GM19043 (cell line): Measurements from ENCODE around the gene OCA2.

Source experiments
- ATAC-seq: cut with Tn5 transposase; IDR thresholded peaks from one replicate; pipeline ENCODE4 v1.9.1; 2021; ENCODE audit warnings: low read depth; ENCODE audit not compliant: unreplicated experiment

The OCA2 gene

DNA sequence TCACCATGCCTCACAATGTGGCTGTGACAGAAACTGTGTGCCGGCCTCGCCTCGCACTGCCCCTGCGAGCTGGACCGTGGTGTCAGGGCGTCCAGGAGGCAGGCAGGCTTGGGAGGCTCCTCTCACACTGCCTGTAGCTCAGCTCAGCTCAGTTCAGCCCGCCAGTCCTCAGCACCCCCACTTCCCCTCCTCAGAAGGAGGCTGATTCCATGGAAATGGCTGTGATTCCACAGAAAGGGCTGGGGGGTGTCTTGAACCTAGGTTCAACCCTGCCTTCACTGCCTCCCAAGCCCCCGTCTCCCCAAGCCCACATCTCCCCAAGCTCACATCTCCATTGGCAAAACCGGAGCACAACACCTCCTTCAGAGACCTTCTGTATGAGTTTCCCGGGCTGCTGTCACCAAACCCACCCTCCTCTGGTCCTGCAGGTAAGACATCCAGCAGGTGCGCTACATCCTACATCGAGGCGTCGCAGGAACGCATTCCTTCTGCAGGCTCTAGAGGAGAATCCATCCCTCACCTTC is 94.0 kb downstream of the OCA2 start:
- no peak for ATAC-seq

DNA sequence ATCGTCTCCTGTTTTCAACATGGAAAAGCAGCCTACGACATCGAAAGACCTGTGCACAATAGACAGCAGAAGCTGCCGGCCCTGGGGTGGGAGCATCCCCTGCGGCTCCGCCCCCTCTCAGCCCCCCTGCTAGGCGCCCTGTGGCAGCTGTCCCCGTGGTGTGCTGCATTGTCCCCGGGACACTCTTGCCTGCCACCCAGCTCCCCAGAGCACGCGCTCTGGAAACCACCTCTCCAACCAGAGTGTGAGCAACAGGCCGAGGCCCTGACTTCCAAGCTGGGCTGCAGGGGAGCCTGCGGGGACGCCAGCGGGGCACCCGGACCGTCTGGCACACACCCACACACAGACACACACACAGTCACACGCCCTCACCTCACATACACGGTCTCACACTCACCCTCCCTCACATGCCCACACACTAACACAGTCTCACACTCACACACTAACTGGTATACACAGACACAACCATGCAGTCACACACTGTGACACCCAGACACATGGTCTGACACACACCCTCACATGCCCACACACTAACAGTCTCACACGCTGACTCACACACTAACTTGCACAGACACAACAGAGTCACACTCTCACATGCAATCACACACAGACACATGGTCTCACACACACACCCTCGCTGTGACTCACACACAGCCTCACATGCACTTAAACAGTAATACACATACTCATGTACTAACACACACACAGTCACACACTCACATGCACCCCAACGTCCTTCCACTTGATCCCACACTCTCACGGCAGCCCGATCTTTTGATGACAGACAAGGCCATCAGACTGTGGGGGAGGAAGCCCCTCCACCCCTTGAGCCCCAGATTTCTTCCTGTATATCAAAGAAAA is 94.7 kb downstream of the OCA2 start:
- no peak for ATAC-seq

GRCh38 chr15:28003302-28004037 is 95.6 kb downstream of the OCA2 start:
- no peak for ATAC-seq

GRCh38 chr15:28002867-28003266 is 96.2 kb downstream of the OCA2 start:
- no peak for ATAC-seq

- no peak for ATAC-seq
Measured at GRCh38 chr15:28002136-28002861, 96.8 kb downstream of the OCA2 start.

DNA sequence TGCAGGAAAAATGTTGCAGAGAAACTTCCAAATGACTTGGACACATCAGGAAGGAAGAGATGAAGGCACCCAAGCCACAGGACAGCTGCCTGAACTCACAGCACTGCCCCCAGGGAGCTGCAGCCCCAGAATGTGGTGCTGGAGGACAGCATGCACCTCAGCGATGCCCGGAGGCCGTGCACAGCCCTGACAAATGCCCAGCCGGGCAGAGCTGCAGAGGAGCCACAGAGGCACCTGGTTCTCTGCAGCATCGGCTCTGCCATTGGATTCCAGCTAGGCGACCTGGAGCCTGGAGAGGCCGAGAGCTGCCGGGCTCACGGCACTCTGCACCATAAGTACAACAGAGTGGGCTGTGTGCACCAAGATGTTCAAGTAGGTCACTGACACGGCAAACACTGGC is 97.5 kb downstream of the OCA2 start:
- no peak for ATAC-seq

DNA sequence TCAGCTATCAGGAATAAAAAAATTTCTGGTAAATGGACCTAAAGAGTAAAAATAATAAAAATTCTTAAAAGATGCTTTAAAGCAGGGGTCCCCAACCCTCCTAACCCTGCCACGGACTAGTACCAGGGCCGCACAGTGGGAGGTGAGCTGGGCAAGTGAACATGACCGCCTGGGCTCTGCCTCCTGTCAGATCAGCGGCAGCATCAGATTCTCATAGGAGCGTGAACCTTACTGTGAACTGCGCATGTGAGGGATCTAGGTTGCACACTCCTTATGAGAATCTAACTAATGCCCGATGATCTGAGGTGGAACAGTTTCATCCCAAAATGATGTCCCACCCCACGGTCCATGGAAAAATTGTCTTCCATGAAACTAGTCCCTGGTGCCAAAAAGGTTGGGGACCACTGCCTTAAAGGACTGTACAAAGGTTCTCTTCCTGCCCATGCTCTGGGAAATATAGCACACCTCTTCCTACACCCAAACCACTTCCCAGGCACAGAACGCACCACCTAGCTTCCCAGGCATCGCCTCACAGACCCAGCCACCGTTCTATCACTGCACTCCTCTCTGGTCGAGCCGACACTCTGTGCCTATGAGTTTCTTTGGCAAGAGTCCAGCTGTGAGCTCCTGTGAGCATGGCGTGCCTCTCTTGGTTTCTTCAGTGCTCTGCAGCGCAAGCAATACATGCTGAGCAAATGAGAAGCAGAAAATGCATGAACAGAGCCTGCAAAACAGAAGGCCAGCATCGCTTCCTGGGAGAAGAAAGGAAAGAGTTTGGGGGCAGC is 104.9 kb downstream of the OCA2 start:
- ATAC-seq = no peak

- no peak for ATAC-seq
Measured at GRCh38 chr15:27993544-27993943, 105.6 kb downstream of the OCA2 start.

GRCh38 chr15:27990521-27991515 is 108.3 kb downstream of the OCA2 start:
- no peak for ATAC-seq

- ATAC-seq = no peak
Measured at GRCh38 chr15:27989838-27990237, 109.3 kb downstream of the OCA2 start.

- no peak for ATAC-seq
Measured at GRCh38 chr15:27989427-27989826, 109.7 kb downstream of the OCA2 start.

GRCh38 chr15:27985099-27985498 is 114.0 kb downstream of the OCA2 start:
- ATAC-seq = no peak

DNA sequence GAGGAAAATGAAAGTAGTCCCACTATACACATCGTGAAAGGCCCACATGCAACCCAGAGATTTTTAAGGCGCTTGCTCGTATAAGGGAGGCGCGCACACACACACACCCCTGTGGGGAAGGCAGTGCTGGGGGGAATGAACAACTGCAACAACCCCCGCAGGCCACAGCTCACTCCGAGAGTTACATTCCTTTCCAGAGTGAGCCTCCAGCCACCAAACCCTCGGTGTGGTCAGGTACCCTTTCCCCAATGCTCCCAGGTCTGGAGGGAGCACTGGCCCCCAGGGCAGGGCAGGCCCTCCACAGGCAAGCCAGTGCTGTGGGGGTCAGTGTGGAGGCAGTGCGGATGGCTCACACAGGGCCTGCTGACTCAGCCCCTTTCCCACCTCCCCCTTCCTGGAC is 115.6 kb downstream of the OCA2 start:
- ATAC-seq = no peak

GRCh38 chr15:27977696-27978095 is 121.4 kb downstream of the OCA2 start:
- no peak for ATAC-seq

GRCh38 chr15:27973886-27974285 is 125.2 kb downstream of the OCA2 start:
- ATAC-seq = no peak

DNA sequence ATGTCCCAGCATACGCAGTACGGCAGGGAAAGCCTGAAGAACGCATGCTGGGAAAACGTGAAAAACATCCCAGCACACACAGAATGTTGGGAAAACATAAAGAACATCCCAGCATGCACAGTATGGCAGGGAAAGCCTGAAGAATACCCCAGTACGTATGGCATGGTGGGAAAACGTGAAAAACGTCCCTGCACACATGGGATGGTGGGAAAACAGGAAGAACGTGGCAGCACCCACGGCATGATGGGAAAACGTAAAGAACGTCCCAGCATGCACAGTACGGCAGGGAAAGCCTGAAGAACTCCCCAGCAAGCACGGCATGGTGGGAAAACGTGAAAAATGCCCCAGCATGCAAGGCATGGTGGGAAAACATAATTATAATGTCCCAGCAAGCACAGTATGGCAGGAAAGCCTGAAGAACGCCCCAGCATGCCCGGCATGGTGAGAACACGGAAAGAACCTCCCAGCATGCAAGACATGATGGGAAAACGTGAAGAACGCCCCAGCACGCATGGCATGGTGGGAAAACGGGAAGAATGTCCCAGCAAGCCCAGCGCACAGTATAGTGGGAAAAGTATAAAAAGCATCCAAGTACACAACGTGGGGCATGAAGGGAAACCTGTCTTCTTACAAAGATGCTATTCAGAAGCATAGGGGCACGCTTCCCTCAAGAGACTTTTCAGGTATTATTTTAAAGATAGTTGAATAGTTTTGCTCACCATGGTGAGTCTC is 128.3 kb downstream of the OCA2 start:
- ATAC-seq = no peak

- ATAC-seq = no peak
Measured at GRCh38 chr15:27967541-27967940, 131.6 kb downstream of the OCA2 start.

- no peak for ATAC-seq
Measured at GRCh38 chr15:27965546-27965945, 133.6 kb downstream of the OCA2 start.
